HL-60 (cell line): Measurements from ENCODE around the gene OXSR1.

Experiments
- GABPA ChIP-seq: IDR thresholded peaks from 2 replicates; pipeline ENCODE4 v1.6.1; 2012; ENCODE audit warnings: low read depth
- POLR2AphosphoS5 ChIP-seq: IDR thresholded peaks from 2 replicates; pipeline ENCODE4 v1.6.1; 2012; ENCODE audit warnings: low read depth
- TF ChIP-seq, protein P1 (sequence below): IDR thresholded peaks from one replicate; pipeline ENCODE4 v1.5.1; 2011; ENCODE audit warnings: low read length, control low read depth, inconsistent platforms; ENCODE audit not compliant: insufficient read depth
- TF ChIP-seq, protein P2 (sequence below): IDR thresholded peaks from 2 replicates; pipeline ENCODE4 v1.6.1; 2012; ENCODE audit warnings: low read depth; ENCODE audit not compliant: insufficient replicate concordance

GRCh38 chr3:38251197-38251596 lies 85.9 kb downstream of the OXSR1 start:
- TF ChIP-seq, protein P1, sequence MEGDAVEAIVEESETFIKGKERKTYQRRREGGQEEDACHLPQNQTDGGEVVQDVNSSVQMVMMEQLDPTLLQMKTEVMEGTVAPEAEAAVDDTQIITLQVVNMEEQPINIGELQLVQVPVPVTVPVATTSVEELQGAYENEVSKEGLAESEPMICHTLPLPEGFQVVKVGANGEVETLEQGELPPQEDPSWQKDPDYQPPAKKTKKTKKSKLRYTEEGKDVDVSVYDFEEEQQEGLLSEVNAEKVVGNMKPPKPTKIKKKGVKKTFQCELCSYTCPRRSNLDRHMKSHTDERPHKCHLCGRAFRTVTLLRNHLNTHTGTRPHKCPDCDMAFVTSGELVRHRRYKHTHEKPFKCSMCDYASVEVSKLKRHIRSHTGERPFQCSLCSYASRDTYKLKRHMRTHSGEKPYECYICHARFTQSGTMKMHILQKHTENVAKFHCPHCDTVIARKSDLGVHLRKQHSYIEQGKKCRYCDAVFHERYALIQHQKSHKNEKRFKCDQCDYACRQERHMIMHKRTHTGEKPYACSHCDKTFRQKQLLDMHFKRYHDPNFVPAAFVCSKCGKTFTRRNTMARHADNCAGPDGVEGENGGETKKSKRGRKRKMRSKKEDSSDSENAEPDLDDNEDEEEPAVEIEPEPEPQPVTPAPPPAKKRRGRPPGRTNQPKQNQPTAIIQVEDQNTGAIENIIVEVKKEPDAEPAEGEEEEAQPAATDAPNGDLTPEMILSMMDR = no peak
- TF ChIP-seq POLR2AphosphoS5 (no peak), GABPA (no peak)
- TF ChIP-seq, protein P2, sequence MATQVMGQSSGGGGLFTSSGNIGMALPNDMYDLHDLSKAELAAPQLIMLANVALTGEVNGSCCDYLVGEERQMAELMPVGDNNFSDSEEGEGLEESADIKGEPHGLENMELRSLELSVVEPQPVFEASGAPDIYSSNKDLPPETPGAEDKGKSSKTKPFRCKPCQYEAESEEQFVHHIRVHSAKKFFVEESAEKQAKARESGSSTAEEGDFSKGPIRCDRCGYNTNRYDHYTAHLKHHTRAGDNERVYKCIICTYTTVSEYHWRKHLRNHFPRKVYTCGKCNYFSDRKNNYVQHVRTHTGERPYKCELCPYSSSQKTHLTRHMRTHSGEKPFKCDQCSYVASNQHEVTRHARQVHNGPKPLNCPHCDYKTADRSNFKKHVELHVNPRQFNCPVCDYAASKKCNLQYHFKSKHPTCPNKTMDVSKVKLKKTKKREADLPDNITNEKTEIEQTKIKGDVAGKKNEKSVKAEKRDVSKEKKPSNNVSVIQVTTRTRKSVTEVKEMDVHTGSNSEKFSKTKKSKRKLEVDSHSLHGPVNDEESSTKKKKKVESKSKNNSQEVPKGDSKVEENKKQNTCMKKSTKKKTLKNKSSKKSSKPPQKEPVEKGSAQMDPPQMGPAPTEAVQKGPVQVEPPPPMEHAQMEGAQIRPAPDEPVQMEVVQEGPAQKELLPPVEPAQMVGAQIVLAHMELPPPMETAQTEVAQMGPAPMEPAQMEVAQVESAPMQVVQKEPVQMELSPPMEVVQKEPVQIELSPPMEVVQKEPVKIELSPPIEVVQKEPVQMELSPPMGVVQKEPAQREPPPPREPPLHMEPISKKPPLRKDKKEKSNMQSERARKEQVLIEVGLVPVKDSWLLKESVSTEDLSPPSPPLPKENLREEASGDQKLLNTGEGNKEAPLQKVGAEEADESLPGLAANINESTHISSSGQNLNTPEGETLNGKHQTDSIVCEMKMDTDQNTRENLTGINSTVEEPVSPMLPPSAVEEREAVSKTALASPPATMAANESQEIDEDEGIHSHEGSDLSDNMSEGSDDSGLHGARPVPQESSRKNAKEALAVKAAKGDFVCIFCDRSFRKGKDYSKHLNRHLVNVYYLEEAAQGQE = no peak
